ENCODE results near the gene BLTP3A. TPM values are rescaled to one million over a fixed set of nuclear protein-coding genes. Genes with fewer than 3 reads are reported as not detected.

The BLTP3A gene
- total and polyA plus RNA-seq, 2 of the 13 experiments (the other 11 are each of a cell fraction or from before 2014, with no cell fraction given), result 22.1 to 24.0 TPM

DNA sequence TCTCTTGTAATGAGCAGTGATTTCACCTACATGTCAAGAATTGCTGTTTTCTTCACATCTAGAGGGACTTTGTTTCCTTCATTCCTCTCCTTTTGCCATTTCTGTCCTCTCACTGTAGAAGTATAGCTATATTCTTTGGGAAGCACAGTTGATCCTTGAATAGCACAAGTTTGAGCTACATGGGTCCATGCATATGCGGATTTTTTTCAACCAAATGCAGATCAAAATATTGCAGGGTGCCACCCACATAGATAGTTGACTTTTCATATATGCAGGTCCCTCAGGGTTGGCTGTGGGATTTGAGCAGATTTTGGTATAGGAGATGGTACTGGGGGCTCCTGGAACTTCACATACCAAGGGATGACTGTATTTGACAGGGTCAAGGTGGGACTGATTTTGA, 41.1 kb downstream of the BLTP3A start:
- Histone ChIP-seq H3K36me3 (replicated peaks in 1 of 2; ENCODE audit: control insufficient read depth in 1 of 2, insufficient read depth in 2 of 2, low read length in 2 of 2) (peaks cover 34 to 63% of the 10 kb centered on the region in 2 experiments), H3K4me1 (ENCODE audit: insufficient read depth, low read length) (no peaks in the 10 kb centered on the region), H3K4me3 (replicated peaks in 1 of 3; ENCODE audit: insufficient read depth in 1 of 3, low read depth in 2 of 3, low read length in 3 of 3) (no peak overlapping the region), H3K9ac (ENCODE audit: insufficient read depth, low read depth, low read length) (no peak overlapping the region), H3K27ac (ENCODE audit: extremely low read length, insufficient read depth, low read length) (no peak overlapping the region), H4K20me1 (ENCODE audit: insufficient read depth, low read length) (no peaks in the 10 kb centered on the region), H3K79me2 (ENCODE audit: insufficient read depth, low read length) (no peaks in the 10 kb centered on the region), H3K27me3 (ENCODE audit: control insufficient read depth in 1 of 2, insufficient read depth in 2 of 2, low read length in 2 of 2) (no peaks in the 10 kb centered on the region), H3K4me2 (ENCODE audit: low read depth, low read length) (no peak overlapping the region), H3K9me3 (ENCODE audit: low read length) (no peaks in the 10 kb centered on the region), H2AFZ (ENCODE audit: low read length) (no peak overlapping the region)
- WGBS (ENCODE audit: low lambda C conversion rate), result 93% methylated on average over 1 of the region's 1 CpG
- no peak for FAIRE-seq
- in situ Hi-C loops (cut with HindIII; ENCODE audit: extremely low pct_ligation_motif_present, low pct_unique_long_range_greater_than_20kb) (no loop called here), intact Hi-C loops (cut with micrococcal nuclease; ENCODE audit: unreplicated experiment) (no loop called here)
- no TSS peak for BruUV-seq (replicated peaks)
- ChIA-PET POLR2A (no interaction called here), CTCF (ENCODE audit: low intra/inter-chr PET ratio, low total read pairs) (no interaction called here)
- no peak for DNase-seq (ENCODE audit: low spot score)
- no peak for ATAC-seq
- TF ChIP-seq ZSCAN25 (CRISPR knock-in tag; IDR thresholded peaks at IDR 0.05), result no peak
- TF ChIP-seq ZNF441 (CRISPR knock-in tag; IDR thresholded peaks at IDR 0.05; ENCODE audit: borderline replicate concordance), result no peak
- no peak for TF ChIP-seq SP4 (CRISPR knock-in tag; IDR thresholded peaks at IDR 0.05)
- TF ChIP-seq ZNF768 (CRISPR knock-in tag; IDR thresholded peaks at IDR 0.05), result no peak
- TF ChIP-seq ZNF674 (CRISPR knock-in tag; IDR thresholded peaks at IDR 0.05; ENCODE audit: low read depth), result no peak
- no peak for TF ChIP-seq ZNF10 (CRISPR knock-in tag; IDR thresholded peaks at IDR 0.05; ENCODE audit: borderline replicate concordance, low read depth)
- TF ChIP-seq, protein P1, sequence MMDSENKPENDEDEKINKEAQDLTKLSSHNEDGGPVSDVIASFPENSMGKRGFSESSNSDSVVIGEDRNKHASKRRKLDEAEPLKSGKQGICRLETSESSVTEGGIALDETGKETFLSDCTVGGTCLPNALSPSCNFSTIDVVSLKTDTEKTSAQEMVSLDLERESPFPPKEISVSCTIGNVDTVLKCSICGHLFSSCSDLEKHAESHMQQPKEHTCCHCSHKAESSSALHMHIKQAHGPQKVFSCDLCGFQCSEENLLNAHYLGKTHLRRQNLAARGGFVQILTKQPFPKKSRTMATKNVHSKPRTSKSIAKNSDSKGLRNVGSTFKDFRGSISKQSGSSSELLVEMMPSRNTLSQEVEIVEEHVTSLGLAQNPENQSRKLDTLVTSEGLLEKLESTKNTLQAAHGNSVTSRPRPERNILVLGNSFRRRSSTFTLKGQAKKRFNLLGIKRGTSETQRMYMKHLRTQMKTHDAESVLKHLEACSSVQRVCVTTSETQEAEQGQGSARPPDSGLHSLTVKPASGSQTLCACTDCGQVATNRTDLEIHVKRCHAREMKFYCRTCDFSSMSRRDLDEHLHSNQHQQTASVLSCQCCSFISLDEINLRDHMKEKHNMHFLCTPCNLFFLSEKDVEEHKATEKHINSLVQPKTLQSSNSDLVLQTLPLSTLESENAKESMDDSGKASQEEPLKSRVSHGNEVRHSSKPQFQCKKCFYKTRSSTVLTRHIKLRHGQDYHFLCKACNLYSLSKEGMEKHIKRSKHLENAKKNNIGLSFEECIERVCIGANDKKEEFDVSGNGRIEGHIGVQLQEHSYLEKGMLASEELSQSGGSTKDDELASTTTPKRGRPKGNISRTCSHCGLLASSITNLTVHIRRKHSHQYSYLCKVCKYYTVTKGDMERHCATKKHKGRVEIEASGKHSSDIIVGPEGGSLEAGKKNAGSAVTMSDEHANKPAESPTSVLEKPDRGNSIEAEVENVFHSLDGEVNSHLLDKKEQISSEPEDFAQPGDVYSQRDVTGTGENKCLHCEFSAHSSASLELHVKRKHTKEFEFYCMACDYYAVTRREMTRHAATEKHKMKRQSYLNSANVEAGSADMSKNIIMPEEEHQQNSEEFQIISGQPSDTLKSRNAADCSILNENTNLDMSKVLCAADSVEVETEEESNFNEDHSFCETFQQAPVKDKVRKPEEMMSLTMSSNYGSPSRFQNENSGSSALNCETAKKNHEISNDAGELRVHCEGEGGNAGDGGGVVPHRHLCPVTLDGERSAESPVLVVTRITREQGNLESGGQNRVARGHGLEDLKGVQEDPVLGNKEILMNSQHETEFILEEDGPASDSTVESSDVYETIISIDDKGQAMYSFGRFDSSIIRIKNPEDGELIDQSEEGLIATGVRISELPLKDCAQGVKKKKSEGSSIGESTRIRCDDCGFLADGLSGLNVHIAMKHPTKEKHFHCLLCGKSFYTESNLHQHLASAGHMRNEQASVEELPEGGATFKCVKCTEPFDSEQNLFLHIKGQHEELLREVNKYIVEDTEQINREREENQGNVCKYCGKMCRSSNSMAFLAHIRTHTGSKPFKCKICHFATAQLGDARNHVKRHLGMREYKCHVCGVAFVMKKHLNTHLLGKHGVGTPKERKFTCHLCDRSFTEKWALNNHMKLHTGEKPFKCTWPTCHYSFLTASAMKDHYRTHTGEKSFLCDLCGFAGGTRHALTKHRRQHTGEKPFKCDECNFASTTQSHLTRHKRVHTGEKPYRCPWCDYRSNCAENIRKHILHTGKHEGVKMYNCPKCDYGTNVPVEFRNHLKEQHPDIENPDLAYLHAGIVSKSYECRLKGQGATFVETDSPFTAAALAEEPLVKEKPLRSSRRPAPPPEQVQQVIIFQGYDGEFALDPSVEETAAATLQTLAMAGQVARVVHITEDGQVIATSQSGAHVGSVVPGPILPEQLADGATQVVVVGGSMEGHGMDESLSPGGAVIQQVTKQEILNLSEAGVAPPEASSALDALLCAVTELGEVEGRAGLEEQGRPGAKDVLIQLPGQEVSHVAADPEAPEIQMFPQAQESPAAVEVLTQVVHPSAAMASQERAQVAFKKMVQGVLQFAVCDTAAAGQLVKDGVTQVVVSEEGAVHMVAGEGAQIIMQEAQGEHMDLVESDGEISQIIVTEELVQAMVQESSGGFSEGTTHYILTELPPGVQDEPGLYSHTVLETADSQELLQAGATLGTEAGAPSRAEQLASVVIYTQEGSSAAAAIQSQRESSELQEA (CRISPR knock-in tag; IDR thresholded peaks at IDR 0.05; ENCODE audit: not compliant biosample characterization), result no peak
- no peak for TF ChIP-seq DNMT3B (CRISPR knock-in tag; conservative IDR thresholded peaks at IDR 0.05)
- TF ChIP-seq, protein P2, sequence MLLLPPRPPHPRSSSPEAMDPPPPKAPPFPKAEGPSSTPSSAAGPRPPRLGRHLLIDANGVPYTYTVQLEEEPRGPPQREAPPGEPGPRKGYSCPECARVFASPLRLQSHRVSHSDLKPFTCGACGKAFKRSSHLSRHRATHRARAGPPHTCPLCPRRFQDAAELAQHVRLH (CRISPR knock-in tag; IDR thresholded peaks at IDR 0.05; ENCODE audit: borderline replicate concordance, low read depth), result no peak
- no peak for TF ChIP-seq ZBTB42 (CRISPR knock-in tag; IDR thresholded peaks at IDR 0.05)
- TF ChIP-seq ZNF629 (CRISPR knock-in tag; conservative IDR thresholded peaks at IDR 0.05), result no peak
- TF ChIP-seq SUZ12 (IDR thresholded peaks at IDR 0.05; ENCODE audit: low read depth, low read length), result no peak
- TF ChIP-seq, protein P3, sequence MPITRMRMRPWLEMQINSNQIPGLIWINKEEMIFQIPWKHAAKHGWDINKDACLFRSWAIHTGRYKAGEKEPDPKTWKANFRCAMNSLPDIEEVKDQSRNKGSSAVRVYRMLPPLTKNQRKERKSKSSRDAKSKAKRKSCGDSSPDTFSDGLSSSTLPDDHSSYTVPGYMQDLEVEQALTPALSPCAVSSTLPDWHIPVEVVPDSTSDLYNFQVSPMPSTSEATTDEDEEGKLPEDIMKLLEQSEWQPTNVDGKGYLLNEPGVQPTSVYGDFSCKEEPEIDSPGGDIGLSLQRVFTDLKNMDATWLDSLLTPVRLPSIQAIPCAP (CRISPR knock-in tag; IDR thresholded peaks at IDR 0.05; ENCODE audit: low read depth), result no peak

Data from HepG2 (cell line).